K562 (cell line): ENCODE data around the gene MARCKSL1. TPM values are rescaled to one million over a fixed set of nuclear protein-coding genes. Genes with fewer than 3 reads are reported as not detected.

ENCODE experiments used
- ATAC-seq: fragments of 200-7000 bp; cut with Tn5 transposase; 3 replicates; pipeline ENCODE4 v1.9.1; 2020; ENCODE audit warnings: moderate library complexity
- BruUV-seq: library from RNA; stranded (reverse); fragments of 400-500 nt; replicated peaks from 2 replicates; lab custom pipeline; 2021; lab: Mats Ljungman, UMichigan
- CTCF ChIA-PET: fragments of 300-600 bp; formaldehyde crosslinking; extraction: SDS; loops from one replicate; lab custom pipeline; 2021; ENCODE audit warnings: low intra/inter-chr PET ratio; lab: Yijun Ruan, JAX
- POLR2A ChIA-PET: fragments of 300-600, 350-650 bp; sonication (Branson Sonifier 250); formaldehyde crosslinking; extraction: SDS; loops from one replicate; lab custom pipeline; 2021; ENCODE audit warnings: antibody characterized with exemption, inconsistent platforms; lab: Yijun Ruan, JAX
- DNase-seq, 4 experiments: peaks; one replicate each; pipeline versions ENCODE4 v3.0.0 to v3.0.0-alpha.2; 2011 to 2018; ENCODE audit warnings: low spot score in 3 of 4, mixed read lengths in 3 of 4; ENCODE audit errors: extremely low read depth in 1 of 4
- FAIRE-seq: peaks from 2 replicates; lab custom pipeline; 2011; peaks lifted over from hg19 to GRCh38; lab: Jason Lieb, UNC
- H2AFZ ChIP-seq: 2 replicates; pipeline ENCODE4 v1.6.0; 2011; ENCODE audit warnings: low read depth, low read length, control low read depth, inconsistent platforms
- H3K27ac ChIP-seq: fragments of 200-600 bp; 3 replicates; pipeline ENCODE4 v1.8.0; 2011; ENCODE audit warnings: low read depth, mild to moderate bottlenecking, control low read depth, inconsistent platforms, low read length, moderate library complexity, mixed read lengths; ENCODE audit errors: extremely low read depth
- H3K27me3 ChIP-seq, 2 experiments: fragments of 300-600 bp in 1 of 2; 2 replicates in 1 of 2; 3 replicates in 1 of 2; pipeline versions ENCODE4 v1.6.0 to v1.8.0; 2011; ENCODE audit warnings: inconsistent platforms in 2 of 2, low read length in 2 of 2, mild to moderate bottlenecking in 1 of 2, mixed read lengths in 1 of 2, moderate library complexity in 1 of 2; ENCODE audit not compliant: control insufficient read depth in 2 of 2, insufficient read depth in 2 of 2
- H3K36me3 ChIP-seq: fragments of 300-600 bp; 3 replicates; pipeline ENCODE4 v1.8.0; 2011; ENCODE audit warnings: mild to moderate bottlenecking, low read length, inconsistent platforms; ENCODE audit not compliant: control insufficient read depth, insufficient read depth
- H3K4me1 ChIP-seq, 2 experiments: fragments of 200-600 bp in 1 of 2; replicated peaks in 1 of 2; 2 replicates in 1 of 2; 3 replicates in 1 of 2; pipeline versions ENCODE4 v1.5.1 to v1.8.0; 2011; ENCODE audit warnings: inconsistent platforms in 2 of 2, low read length in 2 of 2, mild to moderate bottlenecking in 1 of 2, mixed read lengths in 1 of 2, moderate library complexity in 1 of 2; ENCODE audit not compliant: control insufficient read depth in 2 of 2, insufficient read depth in 2 of 2
- H3K4me2 ChIP-seq: 2 replicates; pipeline ENCODE4 v1.6.1; 2011; ENCODE audit warnings: low read length, control low read depth, inconsistent platforms, mixed read lengths; ENCODE audit not compliant: insufficient read depth
- H3K4me3 ChIP-seq: fragments of 200-600 bp; sonication (generic), shearing (Covaris generic); 2 replicates; pipeline ENCODE4 v1.5.1; 2016; ENCODE audit warnings: control low read depth, inconsistent platforms
- H3K79me2 ChIP-seq: fragments of 200-600 bp; 3 replicates; pipeline ENCODE4 v1.8.0; 2011; ENCODE audit warnings: low read length, inconsistent platforms; ENCODE audit not compliant: control insufficient read depth, insufficient read depth
- H3K9ac ChIP-seq, 2 experiments: 2 replicates each; pipeline versions ENCODE4 v1.6.0 to v1.6.1; 2011; ENCODE audit warnings: low read depth in 2 of 2, low read length in 2 of 2, control low read depth in 1 of 2, inconsistent platforms in 1 of 2, mild to moderate bottlenecking in 1 of 2, mixed read lengths in 1 of 2; ENCODE audit not compliant: insufficient read depth in 1 of 2
- H3K9me1 ChIP-seq: one replicate; pipeline ENCODE4 v1.6.0; 2011; ENCODE audit warnings: inconsistent platforms, mild to moderate bottlenecking, low read length, moderate library complexity; ENCODE audit not compliant: control insufficient read depth, insufficient read depth
- H3K9me3 ChIP-seq: replicated peaks from 2 replicates; pipeline ENCODE4 v1.5.1; 2011; ENCODE audit warnings: low read depth, low read length, inconsistent platforms; ENCODE audit not compliant: control insufficient read depth, insufficient read depth
- H4K20me1 ChIP-seq: replicated peaks from 2 replicates; pipeline ENCODE4 v1.6.1; 2011; ENCODE audit warnings: low read length, inconsistent platforms, mixed read lengths; ENCODE audit not compliant: control insufficient read depth, insufficient read depth
- CBFA2T3 ChIP-seq: fragments of 450-650 bp; IDR thresholded peaks from 2 replicates; pipeline ENCODE4 v1.6.1; 2017
- DMBX1 ChIP-seq: fragments of 250-450 bp; sonication (Bioruptor Pico); IDR thresholded peaks from 2 replicates; pipeline ENCODE4 v1.8.0; 2022; ENCODE audit warnings: inconsistent platforms, mild to moderate bottlenecking, moderate library complexity, borderline replicate concordance
- FOXA3 ChIP-seq, 2 experiments: fragments of 450-650 bp in 1 of 2; sonication (generic) in 1 of 2; formaldehyde crosslinking; IDR thresholded peaks in 1 of 2; conservative IDR thresholded peaks in 1 of 2; 2 replicates each; pipeline versions ENCODE4 v1.4.0 to v1.8.0; 2020 to 2022; ENCODE audit warnings: mild to moderate bottlenecking in 2 of 2, missing genetic modification reagents in 1 of 2
- HDAC1 ChIP-seq, 2 experiments: fragments of 450-650 bp; IDR thresholded peaks; 2 replicates each; pipeline ENCODE4 v1.6.1; 2016 to 2017; ENCODE audit warnings: inconsistent platforms in 1 of 2, mild to moderate bottlenecking in 1 of 2, moderate library complexity in 1 of 2
- MYBL2 ChIP-seq, 2 experiments: fragments of 450-650 bp in 1 of 2; sonication (generic) in 1 of 2; formaldehyde crosslinking in 1 of 2; IDR thresholded peaks; 2 replicates each; pipeline versions ENCODE4 v1.6.1 to v1.8.1; 2017 to 2022; ENCODE audit warnings: borderline replicate concordance in 1 of 2, inconsistent platforms in 1 of 2, low read depth in 1 of 2, mild to moderate bottlenecking in 1 of 2, missing genetic modification reagents in 1 of 2, moderate library complexity in 1 of 2
- NFIC ChIP-seq: fragments of 450-650 bp; IDR thresholded peaks from 2 replicates; pipeline ENCODE4 v1.6.1; 2017; ENCODE audit warnings: mild to moderate bottlenecking, inconsistent platforms
- PCBP1 ChIP-seq: fragments of 200-400 bp; formaldehyde crosslinking; IDR thresholded peaks from 2 replicates; pipeline ENCODE4 v1.6.1; 2018; ENCODE audit warnings: mild to moderate bottlenecking, low read depth, low read length; ENCODE audit not compliant: poor library complexity, severe bottlenecking
- POLR2H ChIP-seq: IDR thresholded peaks from 2 replicates; pipeline ENCODE4 v1.6.1; 2016; ENCODE audit warnings: missing genetic modification characterization, low read depth, mild to moderate bottlenecking, control low read depth, missing compliant biosample characterization, moderate library complexity
- RAD51 ChIP-seq: fragments of 450-650 bp; IDR thresholded peaks from 2 replicates; pipeline ENCODE4 v1.7.1; 2016; ENCODE audit warnings: low read depth, mild to moderate bottlenecking, borderline replicate concordance
- SIN3A ChIP-seq, 2 experiments: fragments of 150-350 bp in 1 of 2; IDR thresholded peaks; 2 replicates each; pipeline ENCODE4 v1.6.1; 2011 to 2016; ENCODE audit warnings: borderline replicate concordance in 2 of 2, low read depth in 2 of 2, low read length in 2 of 2, mild to moderate bottlenecking in 2 of 2, moderate library complexity in 2 of 2; ENCODE audit not compliant: control insufficient read depth in 1 of 2
- SNIP1 ChIP-seq: fragments of 450-650 bp; IDR thresholded peaks from 2 replicates; pipeline ENCODE4 v1.7.1; 2017; ENCODE audit warnings: low read depth, mild to moderate bottlenecking
- SRSF9 ChIP-seq: fragments of 200-400 bp; formaldehyde crosslinking; IDR thresholded peaks from 2 replicates; pipeline ENCODE4 v1.6.1; 2017; ENCODE audit warnings: low read depth, low read length, borderline replicate concordance
- STAT5A ChIP-seq: IDR thresholded peaks from 2 replicates; pipeline ENCODE4 v1.6.1; 2012; ENCODE audit warnings: low read length, inconsistent platforms, borderline replicate concordance
- ZBTB1 ChIP-seq: sonication (generic); formaldehyde crosslinking; IDR thresholded peaks from 2 replicates; pipeline ENCODE4 v1.8.1; 2023; ENCODE audit warnings: missing genetic modification reagents, low read depth, mild to moderate bottlenecking, borderline replicate concordance
- ZEB2 ChIP-seq: fragments of 450-650 bp; IDR thresholded peaks from 2 replicates; pipeline ENCODE4 v1.6.1; 2016
- ZMIZ1 ChIP-seq, 2 experiments: fragments of 150-350 bp in 1 of 2; IDR thresholded peaks; 2 replicates each; pipeline ENCODE4 v1.6.1; 2012 to 2016; ENCODE audit warnings: low read depth in 2 of 2, low read length in 2 of 2, mild to moderate bottlenecking in 1 of 2, moderate library complexity in 1 of 2
- ZNF431 ChIP-seq: sonication (generic); formaldehyde crosslinking; IDR thresholded peaks from 2 replicates; pipeline ENCODE4 v1.8.0; 2022; ENCODE audit warnings: mild to moderate bottlenecking, missing genetic modification reagents
- ZNF75A ChIP-seq: fragments of 450-650 bp; formaldehyde crosslinking; IDR thresholded peaks from 2 replicates; pipeline ENCODE4 v1.4.0; 2020; ENCODE audit warnings: mild to moderate bottlenecking
- ZNF766 ChIP-seq: fragments of 200-800 bp; sonication (Bioruptor generic); conservative IDR thresholded peaks from 2 replicates; pipeline ENCODE4 v1.6.1; 2016; ENCODE audit warnings: missing genetic modification characterization, missing compliant biosample characterization
- WGBS: fragments of 100-300 bp; shearing (Covaris generic); methylation state at CpG from one replicate; pipeline ENCODE4 v1.1.6; 2016; ENCODE audit warnings: low coverage, mixed read lengths; ENCODE audit not compliant: insufficient coverage; ENCODE audit errors: missing lambda C conversion rate; 5-methylcytosine and 5-hydroxymethylcytosine counted together
- in situ Hi-C: fragments of 300-500 bp; cut with MboI; formaldehyde crosslinking; loops from 4 replicates; pipeline ENCODE4 v1.15.0; 2018; ENCODE audit warnings: inconsistent platforms, mixed read lengths
- intact Hi-C: fragments of 100-400 bp; cut with micrococcal nuclease; formaldehyde crosslinking; loops from 2 replicates; pipeline ENCODE4 v1.14.2; 2022
- polyA plus RNA-seq, 8 experiments: library from polyadenylated mRNA; depleted of rRNA in 4 of 8; stranded (reverse) in 5 of 8; unstranded in 3 of 8; fragments of >200 nt; fragmentation: Nextera tagmentation in 2 of 8; fragmentation: Illumina TruSeq in 1 of 8; extraction: Ambion mirVana in 2 of 8; extraction: Trizol in 1 of 8; gene quantifications; 2 replicates each; pipeline versions ENCODE4 v1.2.1 to v1.2.3, GENCODE V29; 2011 to 2014; ENCODE audit warnings: inconsistent platforms in 1 of 8, missing spikeins in 1 of 8
- total RNA-seq, 7 experiments: library from RNA; depleted of rRNA in 6 of 7; stranded (reverse); fragments of >200 nt in 6 of 7; fragmentation: Illumina TruSeq in 2 of 7; extraction: Trizol in 2 of 7; gene quantifications; 2 replicates each; pipeline versions ENCODE4 v1.2.1 to v1.2.3, GENCODE V29; 2011 to 2021; ENCODE audit warnings: low replicate concordance in 1 of 7

Gene MARCKSL1
- total and polyA plus RNA-seq, 9 of the 15 experiments (the other 6 are each of a cell fraction or from before 2014, with no cell fraction given): 14.7 to 325 (median 155) TPM

- Histone ChIP-seq H3K9me1 (no peaks in the 10 kb centered on the region), H3K4me3 (no peak overlapping the region), H3K9me3 (no peaks in the 10 kb centered on the region; the same call in 1 of the 2 replicates), H3K27ac (peak overlapping the region; percentile 61), H3K79me2 (no peaks in the 10 kb centered on the region), H3K27me3 (no peaks in the 10 kb centered on the region), H3K36me3 (no peaks in the 10 kb centered on the region), H4K20me1 (no peaks in the 10 kb centered on the region), H3K4me1 (peaks cover 19 to 35% of the 10 kb centered on the region in 2 experiments; a peak in 4 of 5 replicates), H3K4me2 (peak overlapping the region; percentile 51), H3K9ac (peak overlapping the region; percentile 19 to 87; a peak in 3 of 4 replicates), H2AFZ (peak overlapping the region; percentile 93)
- in situ Hi-C loops: no loop called here
- FAIRE-seq (peak; percentile 97), DNase-seq (peak in 3 of 4 experiments; percentile 37 to 89 (median 80)), ATAC-seq (peak; percentile 82)
- ChIA-PET CTCF (no interaction called here), POLR2A (interaction anchor here (0.6 to 5.2 kb wide), 9 partner anchors 9 to 522 kb away, joined by 3 to 59 read pairs (median 4); partner anchors contain the start of gene MARCKSL1)
- 18% methylated on average over 8 of the region's 8 CpGs for WGBS
- intact Hi-C loops: no loop called here
- BruUV-seq: no TSS peak
- no peak for TF ChIP-seq STAT5A
- TF ChIP-seq FOXA3 (CRISPR knock-in tag; conservative IDR thresholded peaks at IDR 0.05 in 1 of 2, IDR thresholded peaks at IDR 0.05 in 1 of 2): no peak
- TF ChIP-seq ZBTB1 (CRISPR knock-in tag): no peak
- no peak for TF ChIP-seq PCBP1
- TF ChIP-seq ZEB2: no peak
- peak; percentile 73; the same call in 1 of the 2 replicates for TF ChIP-seq DMBX1 (CRISPR knock-in tag)
- 0 out of 2 replicates have a peak, but pooled peaks have one; percentile 19 for TF ChIP-seq ZNF75A (CRISPR knock-in tag)
- no peak for TF ChIP-seq POLR2H
- TF ChIP-seq ZMIZ1 (IDR thresholded peaks at IDR 0.05; ENCODE audit: low read depth in 2 of 2, low read length in 2 of 2): no peak
- TF ChIP-seq SIN3A (IDR thresholded peaks at IDR 0.05; ENCODE audit: borderline replicate concordance in 2 of 2, control insufficient read depth in 1 of 2, low read depth in 2 of 2, low read length in 2 of 2): no peak
- no peak for TF ChIP-seq RAD51
- TF ChIP-seq NFIC: peak; percentile 92
- TF ChIP-seq HDAC1 (IDR thresholded peaks at IDR 0.05): peak in 1 of 2 experiments; percentile 40; a peak in 1 of 4 replicates
- no peak for TF ChIP-seq SNIP1
- TF ChIP-seq CBFA2T3: peak; percentile 42; the same call in 1 of the 2 replicates
- no peak for TF ChIP-seq MYBL2 (IDR thresholded peaks at IDR 0.05; ENCODE audit: low read depth)
- TF ChIP-seq MYBL2 (CRISPR knock-in tag; IDR thresholded peaks at IDR 0.05; ENCODE audit: borderline replicate concordance): no peak
- TF ChIP-seq ZNF431 (CRISPR knock-in tag): no peak
- TF ChIP-seq SRSF9: no peak
- no peak for TF ChIP-seq ZNF766 (CRISPR knock-in tag)
Observed at GRCh38 chr1:32345289-32345827, 9.3 kb upstream of the MARCKSL1 start.
